HepG2 (cell line): Measurements from ENCODE around the gene PKP3. TPM values are rescaled to one million over a fixed set of nuclear protein-coding genes. Genes with fewer than 3 reads are reported as not detected.
A peak's percentile ranks its signal among the peaks of the same experiment; 100 is the strongest.

Source experiments
- ARNT2 ChIP-seq: sonication (generic); formaldehyde crosslinking; IDR thresholded peaks from 2 replicates; pipeline ENCODE4 v1.8.0; 2022; ENCODE audit warnings: mild to moderate bottlenecking, low read depth, missing genetic modification reagents, moderate library complexity
- GABPB1 ChIP-seq: IDR thresholded peaks from 2 replicates; pipeline ENCODE4 v1.6.1; 2016; ENCODE audit warnings: mild to moderate bottlenecking, missing genetic modification reagents, moderate library complexity, missing compliant biosample characterization
- MIER2 ChIP-seq: IDR thresholded peaks from 2 replicates; pipeline ENCODE4 v1.6.1; 2016; ENCODE audit warnings: missing biosample characterization, missing genetic modification reagents
- POLR2AphosphoS5 ChIP-seq: IDR thresholded peaks from 2 replicates; pipeline ENCODE4 v1.6.1; 2012; ENCODE audit warnings: low read depth, low read length
- SAFB2 ChIP-seq: sonication (generic); formaldehyde crosslinking; IDR thresholded peaks from 2 replicates; pipeline ENCODE4 v1.5.1; 2020; ENCODE audit warnings: missing genetic modification reagents, low read depth, mild to moderate bottlenecking, borderline replicate concordance
- SMAD3 ChIP-seq: sonication (generic); formaldehyde crosslinking; IDR thresholded peaks from 2 replicates; pipeline ENCODE4 v1.4.0; 2020; ENCODE audit warnings: missing genetic modification reagents
- TBX2 ChIP-seq: sonication (generic); formaldehyde crosslinking; IDR thresholded peaks from 2 replicates; pipeline ENCODE4 v1.5.0; 2020; ENCODE audit warnings: missing genetic modification reagents, mild to moderate bottlenecking, borderline replicate concordance
- ZNF17 ChIP-seq: sonication (generic); formaldehyde crosslinking; IDR thresholded peaks from 2 replicates; pipeline ENCODE4 v1.5.0; 2020; ENCODE audit warnings: mild to moderate bottlenecking, missing genetic modification reagents
- ZNF318 ChIP-seq: sonication (generic); formaldehyde crosslinking; IDR thresholded peaks from 2 replicates; pipeline ENCODE4 v1.4.0; 2020; ENCODE audit warnings: mild to moderate bottlenecking, missing genetic modification reagents
- ZSCAN9 ChIP-seq: IDR thresholded peaks from 2 replicates; pipeline ENCODE4 v1.6.1; 2016; ENCODE audit warnings: borderline replicate concordance
- polyA plus RNA-seq, 8 experiments: library from polyadenylated mRNA; depleted of rRNA in 3 of 8; stranded (reverse) in 7 of 8; unstranded in 1 of 8; fragments of >200 nt; fragmentation: Illumina TruSeq in 4 of 8; extraction: Trizol in 4 of 8; gene quantifications; 2 replicates each; pipeline versions ENCODE4 v1.2.1 to v1.2.3, GENCODE V29; 2011 to 2016; ENCODE audit warnings: low read depth in 4 of 8, missing spikeins in 1 of 8, mixed read lengths in 1 of 8; ENCODE audit not compliant: insufficient read depth in 1 of 8
- total RNA-seq, 5 experiments: library from RNA; depleted of rRNA; stranded (reverse); fragments of >200 nt; fragmentation: Illumina TruSeq; extraction: Trizol; gene quantifications; 2 replicates each; pipeline ENCODE4 v1.2.3, GENCODE V29; 2016; ENCODE audit warnings: low read depth in 1 of 5
- TF ChIP-seq, protein P1 (sequence below): sonication (generic); formaldehyde crosslinking; IDR thresholded peaks from 2 replicates; pipeline ENCODE4 v1.4.0; 2020; ENCODE audit warnings: missing genetic modification reagents
- TF ChIP-seq, protein P2 (sequence below): sonication (generic); formaldehyde crosslinking; IDR thresholded peaks from 2 replicates; pipeline ENCODE4 v1.5.0; 2020; ENCODE audit warnings: missing genetic modification reagents

Gene PKP3
- total and polyA plus RNA-seq, 2 of the 13 experiments (the other 11 are each of a cell fraction or from before 2014, with no cell fraction given): 18.0 to 28.7 TPM

GRCh38 chr11:449889-450808 lies 56.1 kb downstream of the PKP3 start, which contains the start of gene PTDSS2 (continued):
- 0 out of 2 replicates have a peak, but pooled peaks have one; percentile 19 for TF ChIP-seq ZNF318 (CRISPR knock-in tag)
- no peak for TF ChIP-seq ZNF17 (CRISPR knock-in tag)
- peak; percentile 70 for TF ChIP-seq POLR2AphosphoS5
- 0 out of 2 replicates have a peak, but pooled peaks have one; percentile 57 for TF ChIP-seq SMAD3 (CRISPR knock-in tag)
- TF ChIP-seq TBX2 (CRISPR knock-in tag): peak; percentile 17; the same call in 1 of the 2 replicates
- TF ChIP-seq ARNT2 (CRISPR knock-in tag): no peak; the same call in 1 of the 2 replicates
- TF ChIP-seq, protein P1, sequence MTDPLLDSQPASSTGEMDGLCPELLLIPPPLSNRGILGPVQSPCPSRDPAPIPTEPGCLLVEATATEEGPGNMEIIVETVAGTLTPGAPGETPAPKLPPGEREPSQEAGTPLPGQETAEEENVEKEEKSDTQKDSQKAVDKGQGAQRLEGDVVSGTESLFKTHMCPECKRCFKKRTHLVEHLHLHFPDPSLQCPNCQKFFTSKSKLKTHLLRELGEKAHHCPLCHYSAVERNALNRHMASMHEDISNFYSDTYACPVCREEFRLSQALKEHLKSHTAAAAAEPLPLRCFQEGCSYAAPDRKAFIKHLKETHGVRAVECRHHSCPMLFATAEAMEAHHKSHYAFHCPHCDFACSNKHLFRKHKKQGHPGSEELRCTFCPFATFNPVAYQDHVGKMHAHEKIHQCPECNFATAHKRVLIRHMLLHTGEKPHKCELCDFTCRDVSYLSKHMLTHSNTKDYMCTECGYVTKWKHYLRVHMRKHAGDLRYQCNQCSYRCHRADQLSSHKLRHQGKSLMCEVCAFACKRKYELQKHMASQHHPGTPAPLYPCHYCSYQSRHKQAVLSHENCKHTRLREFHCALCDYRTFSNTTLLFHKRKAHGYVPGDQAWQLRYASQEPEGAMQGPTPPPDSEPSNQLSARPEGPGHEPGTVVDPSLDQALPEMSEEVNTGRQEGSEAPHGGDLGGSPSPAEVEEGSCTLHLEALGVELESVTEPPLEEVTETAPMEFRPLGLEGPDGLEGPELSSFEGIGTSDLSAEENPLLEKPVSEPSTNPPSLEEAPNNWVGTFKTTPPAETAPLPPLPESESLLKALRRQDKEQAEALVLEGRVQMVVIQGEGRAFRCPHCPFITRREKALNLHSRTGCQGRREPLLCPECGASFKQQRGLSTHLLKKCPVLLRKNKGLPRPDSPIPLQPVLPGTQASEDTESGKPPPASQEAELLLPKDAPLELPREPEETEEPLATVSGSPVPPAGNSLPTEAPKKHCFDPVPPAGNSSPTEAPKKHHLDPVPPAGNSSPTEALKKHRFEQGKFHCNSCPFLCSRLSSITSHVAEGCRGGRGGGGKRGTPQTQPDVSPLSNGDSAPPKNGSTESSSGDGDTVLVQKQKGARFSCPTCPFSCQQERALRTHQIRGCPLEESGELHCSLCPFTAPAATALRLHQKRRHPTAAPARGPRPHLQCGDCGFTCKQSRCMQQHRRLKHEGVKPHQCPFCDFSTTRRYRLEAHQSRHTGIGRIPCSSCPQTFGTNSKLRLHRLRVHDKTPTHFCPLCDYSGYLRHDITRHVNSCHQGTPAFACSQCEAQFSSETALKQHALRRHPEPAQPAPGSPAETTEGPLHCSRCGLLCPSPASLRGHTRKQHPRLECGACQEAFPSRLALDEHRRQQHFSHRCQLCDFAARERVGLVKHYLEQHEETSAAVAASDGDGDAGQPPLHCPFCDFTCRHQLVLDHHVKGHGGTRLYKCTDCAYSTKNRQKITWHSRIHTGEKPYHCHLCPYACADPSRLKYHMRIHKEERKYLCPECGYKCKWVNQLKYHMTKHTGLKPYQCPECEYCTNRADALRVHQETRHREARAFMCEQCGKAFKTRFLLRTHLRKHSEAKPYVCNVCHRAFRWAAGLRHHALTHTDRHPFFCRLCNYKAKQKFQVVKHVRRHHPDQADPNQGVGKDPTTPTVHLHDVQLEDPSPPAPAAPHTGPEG: peak; percentile 76; the same call in 1 of the 2 replicates
- peak; percentile 93 for TF ChIP-seq GABPB1
- TF ChIP-seq SAFB2 (CRISPR knock-in tag): no peak; the same call in 1 of the 2 replicates
- TF ChIP-seq ZSCAN9 (CRISPR knock-in tag): peak; percentile 88; the same call in 1 of the 2 replicates
- 0 out of 2 replicates have a peak, but pooled peaks have one; percentile 12 for TF ChIP-seq MIER2
- TF ChIP-seq, protein P2, sequence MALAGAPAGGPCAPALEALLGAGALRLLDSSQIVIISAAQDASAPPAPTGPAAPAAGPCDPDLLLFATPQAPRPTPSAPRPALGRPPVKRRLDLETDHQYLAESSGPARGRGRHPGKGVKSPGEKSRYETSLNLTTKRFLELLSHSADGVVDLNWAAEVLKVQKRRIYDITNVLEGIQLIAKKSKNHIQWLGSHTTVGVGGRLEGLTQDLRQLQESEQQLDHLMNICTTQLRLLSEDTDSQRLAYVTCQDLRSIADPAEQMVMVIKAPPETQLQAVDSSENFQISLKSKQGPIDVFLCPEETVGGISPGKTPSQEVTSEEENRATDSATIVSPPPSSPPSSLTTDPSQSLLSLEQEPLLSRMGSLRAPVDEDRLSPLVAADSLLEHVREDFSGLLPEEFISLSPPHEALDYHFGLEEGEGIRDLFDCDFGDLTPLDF: peak; percentile 67; the same call in 1 of the 2 replicates
